Chondrocyte (in vitro differentiated cells): ENCODE measurements around the gene ATG9B. TPM values are rescaled to one million over a fixed set of nuclear protein-coding genes. Genes with fewer than 3 reads are reported as not detected.

Experiments
- DNase-seq: peaks from one replicate; pipeline ENCODE4 v3.0.0; 2021; ENCODE audit warnings: mixed read lengths, low spot score
- H3K27ac Mint-ChIP-seq: one replicate; pipeline ENCODE4 v1.8.0; 2021; ENCODE audit warnings: mild to moderate bottlenecking, moderate library complexity, mixed read lengths; ENCODE audit not compliant: unreplicated experiment
- H3K27me3 Mint-ChIP-seq: 2 replicates; pipeline ENCODE4 v1.8.0; 2021; ENCODE audit warnings: low read depth, mixed read lengths
- H3K36me3 Mint-ChIP-seq: 2 replicates; pipeline ENCODE4 v1.8.0; 2021; ENCODE audit warnings: low read depth, mixed read lengths
- H3K4me1 Mint-ChIP-seq: 2 replicates; pipeline ENCODE4 v1.8.0; 2021; ENCODE audit warnings: low read depth, mild to moderate bottlenecking, mixed read lengths
- H3K4me3 Mint-ChIP-seq: one replicate; pipeline ENCODE4 v1.8.0; 2021; ENCODE audit warnings: mild to moderate bottlenecking, moderate library complexity, mixed read lengths; ENCODE audit not compliant: unreplicated experiment
- H3K9me3 Mint-ChIP-seq: 2 replicates; pipeline ENCODE4 v1.8.0; 2021; ENCODE audit warnings: low read depth, mixed read lengths
- CTCF ChIP-seq: fragments of 200-600 bp; sonication (generic); IDR thresholded peaks from 2 replicates; pipeline ENCODE4 v1.5.0; 2021; ENCODE audit warnings: antibody characterized with exemption, mild to moderate bottlenecking, moderate library complexity
- total RNA-seq: library from RNA; stranded (reverse); gene quantifications from 3 replicates; pipeline ENCODE4 v1.2.1, GENCODE V29; 2021

ATG9B gene
- total RNA-seq, 1 donor from 2014 or later: 1.6 TPM

DNA sequence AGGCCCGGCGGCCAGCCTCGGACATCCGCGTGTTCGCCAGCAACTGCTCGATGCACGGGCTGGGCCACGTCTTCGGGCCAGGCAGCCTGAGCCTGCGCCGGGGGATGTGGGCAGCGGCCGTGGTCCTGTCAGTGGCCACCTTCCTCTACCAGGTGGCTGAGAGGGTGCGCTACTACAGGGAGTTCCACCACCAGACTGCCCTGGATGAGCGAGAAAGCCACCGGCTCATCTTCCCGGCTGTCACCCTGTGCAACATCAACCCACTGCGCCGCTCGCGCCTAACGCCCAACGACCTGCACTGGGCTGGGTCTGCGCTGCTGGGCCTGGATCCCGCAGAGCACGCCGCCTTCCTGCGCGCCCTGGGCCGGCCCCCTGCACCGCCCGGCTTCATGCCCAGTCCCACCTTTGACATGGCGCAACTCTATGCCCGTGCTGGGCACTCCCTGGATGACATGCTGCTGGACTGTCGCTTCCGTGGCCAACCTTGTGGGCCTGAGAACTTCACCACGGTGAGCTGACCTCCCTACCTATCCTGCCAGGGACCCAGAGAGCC is 24.7 kb upstream of the ATG9B start:
- Mint-ChIP-seq H3K27ac (no peak overlapping the region), H3K4me1 (peaks cover 26% of the 10 kb centered on the region), H3K27me3 (no peaks in the 10 kb centered on the region), H3K36me3 (peaks cover 3% of the 10 kb centered on the region), H3K9me3 (no peaks in the 10 kb centered on the region), H3K4me3 (no peak overlapping the region)
- TF ChIP-seq CTCF: no peak
- no peak for DNase-seq

GRCh38 chr7:151047976-151048815 is 23.9 kb upstream of the ATG9B start, which contains the start of gene ASIC3:
Gene ASIC3, plus strand, starts transcription at chr7:151048531. Its CDS starts 355 bp downstream, at chr7:151048886.
- no peaks in the 10 kb centered on the region for H3K27me3 Mint-ChIP-seq
- no peak for DNase-seq
- peaks cover 26% of the 10 kb centered on the region for H3K4me1 Mint-ChIP-seq
- H3K27ac Mint-ChIP-seq: no peak within 1 kb of the TSS
- H3K9me3 Mint-ChIP-seq: no peaks in the 10 kb centered on the region
- peaks cover 2% of the 10 kb centered on the region for H3K36me3 Mint-ChIP-seq
- H3K4me3 Mint-ChIP-seq: no peak within 1 kb of the TSS
- TF ChIP-seq CTCF: no peak

- H3K27ac Mint-ChIP-seq: peak overlapping the region; percentile 3
- no peak overlapping the region for H3K4me3 Mint-ChIP-seq
- no peaks in the 10 kb centered on the region for H3K36me3 Mint-ChIP-seq
- no peak for TF ChIP-seq CTCF
- peaks cover 26% of the 10 kb centered on the region for H3K4me1 Mint-ChIP-seq
- DNase-seq: no peak
- H3K9me3 Mint-ChIP-seq: no peaks in the 10 kb centered on the region
- H3K27me3 Mint-ChIP-seq: no peaks in the 10 kb centered on the region
These were observed 22.6 kb upstream of the ATG9B start for GRCh38 chr7:151046603-151047573.

- TF ChIP-seq CTCF: no peak
- no peaks in the 10 kb centered on the region for H3K36me3 Mint-ChIP-seq
- H3K27me3 Mint-ChIP-seq: no peaks in the 10 kb centered on the region
- no peak overlapping the region for H3K27ac Mint-ChIP-seq
- no peaks in the 10 kb centered on the region for H3K9me3 Mint-ChIP-seq
- no peak for DNase-seq
- peaks cover 26% of the 10 kb centered on the region for H3K4me1 Mint-ChIP-seq
- no peak overlapping the region for H3K4me3 Mint-ChIP-seq
These were observed 21.7 kb upstream of the ATG9B start for GRCh38 chr7:151045967-151046366.

DNA sequence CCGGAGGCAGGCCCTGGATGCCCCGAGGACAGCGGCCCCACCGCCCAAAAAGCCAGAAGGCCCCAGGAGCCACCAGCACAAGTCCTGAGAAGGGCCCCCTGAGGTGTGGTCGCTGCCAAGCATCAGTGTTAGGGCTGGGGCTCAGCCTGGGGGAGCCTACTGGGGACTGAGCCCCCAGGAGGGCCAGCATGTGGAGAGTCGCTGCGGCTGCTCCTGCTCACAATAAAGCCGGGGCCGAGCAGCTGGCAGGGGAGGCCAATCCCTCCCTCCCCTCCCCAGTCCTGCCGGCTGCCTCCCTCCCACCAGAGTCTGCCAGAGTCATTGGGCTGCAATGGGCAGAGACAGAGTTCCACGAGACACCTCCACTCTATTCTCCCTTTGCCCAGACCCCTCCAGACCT is 21.0 kb upstream of the ATG9B start:
- DNase-seq: no peak
- Mint-ChIP-seq H3K27ac (no peak overlapping the region), H3K9me3 (no peaks in the 10 kb centered on the region), H3K4me3 (no peak overlapping the region), H3K36me3 (no peaks in the 10 kb centered on the region), H3K27me3 (no peaks in the 10 kb centered on the region), H3K4me1 (peaks cover 26% of the 10 kb centered on the region)
- TF ChIP-seq CTCF: no peak
